ENCODE results near the gene RTN4R.
"Not testable (repeated sequence)": the region's sequence is repeated elsewhere in the genome, so short reads cannot be mapped to it uniquely, and the experiment has no call there.

RTN4R gene

GRCh38 chr22:20281891-20282290 is 13.8 kb upstream of the RTN4R start:
- no peak for DNase-seq (ENCODE audit: extremely low read depth, low read depth)
- TF ChIP-seq, protein P1, sequence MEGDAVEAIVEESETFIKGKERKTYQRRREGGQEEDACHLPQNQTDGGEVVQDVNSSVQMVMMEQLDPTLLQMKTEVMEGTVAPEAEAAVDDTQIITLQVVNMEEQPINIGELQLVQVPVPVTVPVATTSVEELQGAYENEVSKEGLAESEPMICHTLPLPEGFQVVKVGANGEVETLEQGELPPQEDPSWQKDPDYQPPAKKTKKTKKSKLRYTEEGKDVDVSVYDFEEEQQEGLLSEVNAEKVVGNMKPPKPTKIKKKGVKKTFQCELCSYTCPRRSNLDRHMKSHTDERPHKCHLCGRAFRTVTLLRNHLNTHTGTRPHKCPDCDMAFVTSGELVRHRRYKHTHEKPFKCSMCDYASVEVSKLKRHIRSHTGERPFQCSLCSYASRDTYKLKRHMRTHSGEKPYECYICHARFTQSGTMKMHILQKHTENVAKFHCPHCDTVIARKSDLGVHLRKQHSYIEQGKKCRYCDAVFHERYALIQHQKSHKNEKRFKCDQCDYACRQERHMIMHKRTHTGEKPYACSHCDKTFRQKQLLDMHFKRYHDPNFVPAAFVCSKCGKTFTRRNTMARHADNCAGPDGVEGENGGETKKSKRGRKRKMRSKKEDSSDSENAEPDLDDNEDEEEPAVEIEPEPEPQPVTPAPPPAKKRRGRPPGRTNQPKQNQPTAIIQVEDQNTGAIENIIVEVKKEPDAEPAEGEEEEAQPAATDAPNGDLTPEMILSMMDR (IDR thresholded peaks at IDR 0.05; ENCODE audit: low read depth, low read length), result no peak

DNA sequence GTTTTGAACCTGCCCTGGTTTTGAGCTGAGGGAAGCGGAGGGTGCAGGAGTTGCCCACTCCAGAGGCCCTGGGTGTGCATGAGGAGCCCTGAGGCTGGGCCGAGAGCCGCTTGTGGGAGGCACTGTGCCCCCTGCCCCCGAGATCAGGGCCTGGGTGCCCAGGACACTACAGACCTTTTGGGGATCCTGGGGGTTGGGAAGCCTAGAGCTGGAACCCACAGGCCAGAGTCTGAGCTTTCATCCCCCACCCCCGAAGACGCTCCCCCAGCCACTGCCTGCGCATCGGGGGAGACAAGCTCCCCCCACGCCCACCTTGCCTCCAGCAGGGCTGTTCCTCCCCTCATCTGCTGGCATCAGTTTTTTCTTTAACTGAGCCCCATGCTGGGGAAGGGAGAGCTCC is 13.4 kb upstream of the RTN4R start:
- DNase-seq (ENCODE audit: extremely low read depth, low read depth), result not testable (repeated sequence)

DNA sequence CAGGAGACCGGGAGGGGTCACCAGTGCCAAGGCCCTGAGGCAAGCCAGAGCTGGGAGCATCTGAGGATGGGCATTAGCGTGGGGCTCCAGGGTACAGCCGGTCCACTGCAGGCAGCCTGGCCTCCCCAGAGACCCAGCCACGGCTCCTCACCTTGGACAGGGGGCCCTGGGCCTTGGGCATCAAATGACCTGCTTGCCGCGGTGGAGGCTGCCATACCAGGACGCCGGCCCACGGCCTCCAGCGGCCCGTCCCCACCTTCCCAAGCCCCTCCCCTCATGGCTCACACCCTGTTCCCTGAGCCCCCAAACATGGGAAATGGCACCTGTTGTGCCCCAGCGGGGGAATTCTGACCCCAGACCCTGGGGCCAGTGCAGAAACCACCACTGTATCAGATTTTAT is 12.7 kb upstream of the RTN4R start:
- TF ChIP-seq, protein P1 (IDR thresholded peaks at IDR 0.05; ENCODE audit: low read depth, low read length), result no peak
- no peak for DNase-seq (ENCODE audit: extremely low read depth, low read depth)

GRCh38 chr22:20280163-20280562 is 12.0 kb upstream of the RTN4R start:
- not testable (repeated sequence) for DNase-seq (ENCODE audit: extremely low read depth, low read depth)

DNA sequence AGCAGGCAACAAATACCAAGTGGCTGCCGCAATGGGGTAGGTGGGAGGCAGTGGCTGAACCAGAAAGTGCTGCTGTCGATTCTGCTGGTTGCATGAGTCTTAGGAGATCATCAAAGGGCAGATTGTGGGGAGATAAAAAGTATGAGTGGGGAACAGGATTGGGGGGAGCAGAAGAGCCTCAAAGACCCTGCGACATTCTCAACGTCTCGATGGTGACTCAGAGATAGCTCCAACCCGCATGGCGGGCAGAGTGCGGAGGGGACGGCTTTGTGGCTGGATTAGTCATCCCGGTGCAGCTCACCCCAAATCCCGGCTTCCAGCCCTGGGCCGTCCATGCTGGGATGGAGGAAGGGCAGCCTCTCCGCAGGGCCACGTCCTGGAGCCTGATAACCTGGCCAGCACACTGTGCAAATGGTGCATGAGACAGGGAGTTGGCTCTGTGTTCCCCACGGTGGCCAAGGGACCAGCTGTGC is 11.6 kb upstream of the RTN4R start:
- TF ChIP-seq, protein P1 (IDR thresholded peaks at IDR 0.05; ENCODE audit: low read depth, low read length), result no peak
- no peak for DNase-seq (ENCODE audit: extremely low read depth, low read depth)

DNA sequence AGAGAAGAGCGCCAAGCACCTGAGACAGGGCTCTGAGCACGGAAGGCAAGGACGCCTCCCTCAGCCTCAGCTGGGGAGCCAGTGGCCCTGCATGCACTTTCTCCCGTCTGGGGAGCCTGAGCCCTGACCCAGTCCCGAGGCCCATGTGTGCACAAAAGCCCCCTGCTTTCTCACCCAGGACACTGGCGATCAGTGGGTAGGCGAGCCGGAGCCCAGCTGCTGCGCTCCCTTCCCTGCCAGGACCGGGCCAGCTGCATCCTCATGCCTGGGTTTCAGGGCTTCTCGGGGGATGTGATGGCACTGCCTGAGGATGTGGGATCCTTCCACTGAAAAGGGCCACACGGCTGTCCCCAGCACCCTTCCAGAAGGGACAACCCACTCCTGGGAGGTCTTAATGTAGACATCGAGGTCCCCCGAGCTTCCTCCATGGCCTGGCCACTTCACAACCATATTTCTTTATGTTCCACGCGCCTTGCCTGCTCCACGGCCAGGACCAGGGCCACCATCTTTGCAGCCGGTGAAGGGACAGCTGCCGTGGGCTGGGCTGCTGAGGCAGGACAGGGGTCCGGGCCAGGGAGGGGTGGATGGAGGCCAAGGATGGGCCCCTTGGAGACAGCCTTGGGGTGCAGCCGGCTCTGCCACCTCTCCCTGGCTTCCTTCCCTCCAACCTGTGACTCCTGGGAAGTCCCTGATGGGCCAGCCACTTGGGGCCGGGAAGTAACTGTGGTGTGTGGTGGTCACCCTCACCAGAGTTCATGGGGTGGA is 10.8 kb upstream of the RTN4R start:
- not testable (repeated sequence) for DNase-seq (ENCODE audit: extremely low read depth, low read depth)

DNA sequence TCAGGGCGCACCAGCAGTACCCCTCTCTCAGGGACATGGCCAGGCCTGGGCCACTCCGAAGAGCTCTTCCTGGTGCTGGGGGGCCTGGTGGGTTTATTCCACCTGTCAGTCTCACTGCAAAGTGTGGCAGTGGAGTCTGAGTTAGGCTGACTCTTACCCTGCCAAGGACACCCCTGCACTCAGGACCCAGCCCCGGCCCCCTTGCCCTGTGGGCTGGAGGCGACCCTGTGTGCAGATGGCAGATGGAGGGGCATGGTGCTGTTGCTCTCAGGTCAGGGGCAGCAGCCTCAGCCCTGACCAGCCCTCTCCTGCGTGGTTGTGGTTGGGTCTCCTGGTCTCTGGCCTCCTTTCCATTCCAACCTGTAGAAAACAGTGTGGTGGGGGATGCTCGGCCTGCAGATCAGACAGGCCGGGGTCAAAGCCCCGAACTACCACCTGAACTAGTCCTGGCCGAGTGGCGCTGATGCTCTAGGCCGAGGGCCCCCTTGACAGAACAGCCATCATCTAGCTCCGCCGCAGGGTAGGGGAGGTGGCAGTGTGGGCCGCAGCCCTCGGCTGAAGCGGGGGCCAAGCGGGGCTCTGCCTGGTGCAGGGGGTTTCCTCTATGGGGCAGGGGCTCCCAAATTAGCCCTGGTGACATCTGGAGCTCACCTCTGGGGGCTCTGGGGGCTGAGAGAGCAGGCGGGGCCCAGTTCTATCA is 10.0 kb upstream of the RTN4R start:
- DNase-seq (ENCODE audit: extremely low read depth, low read depth), result not testable (repeated sequence)

- no peak for DNase-seq (ENCODE audit: extremely low read depth, low read depth)
These were observed 8.3 kb upstream of the RTN4R start for GRCh38 chr22:20276468-20276867.

DNA sequence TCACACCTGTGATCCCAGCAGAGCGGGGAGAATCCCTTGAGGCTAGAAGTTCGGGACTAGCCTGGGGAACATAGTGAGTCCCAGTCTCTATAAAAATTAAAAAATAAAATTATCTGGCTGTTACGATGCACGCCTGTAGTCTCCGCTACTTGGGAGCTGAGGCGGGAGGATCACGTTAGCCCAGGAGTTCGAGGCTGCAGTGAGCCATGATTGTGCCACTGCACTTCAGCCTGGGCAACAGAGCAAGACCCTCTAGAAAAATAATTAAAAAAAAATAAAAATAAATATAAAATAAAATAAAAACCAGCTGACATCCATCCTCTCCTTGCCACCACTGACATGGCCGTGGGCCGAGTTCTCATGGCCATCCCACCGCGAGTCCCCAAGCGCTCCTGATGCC is 7.7 kb upstream of the RTN4R start:
- DNase-seq (ENCODE audit: extremely low read depth, low read depth), result no peak

More at GRCh38 chr22:20276468-20276867, 8.3 kb upstream of the RTN4R start:
- TF ChIP-seq, protein P1 (IDR thresholded peaks at IDR 0.05; ENCODE audit: low read depth, low read length), result no peak

GRCh38 chr22:20275325-20275724 is 7.2 kb upstream of the RTN4R start:
- not testable (repeated sequence) for DNase-seq (ENCODE audit: extremely low read depth, low read depth)

More for the DNA sequence above, 7.7 kb upstream of the RTN4R start:
- TF ChIP-seq, protein P1 (IDR thresholded peaks at IDR 0.05; ENCODE audit: low read depth, low read length), result no peak

DNA sequence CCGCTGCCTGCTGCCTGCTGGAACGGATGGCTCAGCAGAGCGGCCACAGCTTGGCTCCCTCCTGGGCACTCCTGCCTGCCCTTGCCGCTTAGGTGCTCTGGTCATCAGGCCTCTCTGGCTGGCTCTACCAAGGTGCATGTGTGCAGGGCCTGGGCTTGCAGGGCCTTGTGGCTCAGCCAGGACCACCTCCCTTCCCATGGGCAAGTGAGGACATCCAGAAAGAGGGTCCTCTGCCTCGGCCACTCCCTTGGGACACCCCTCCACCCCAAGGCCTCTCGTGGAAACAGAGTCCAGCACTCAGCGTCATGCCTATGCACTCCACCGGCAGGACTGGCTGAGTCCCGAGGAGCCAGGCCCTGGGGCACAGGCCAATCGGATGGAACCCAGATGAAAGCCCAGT is 6.3 kb upstream of the RTN4R start:
- not testable (repeated sequence) for DNase-seq (ENCODE audit: extremely low read depth, low read depth)

Measured in AG09319 (cell line).